Measurements from ENCODE around the gene PROK1.

DNA sequence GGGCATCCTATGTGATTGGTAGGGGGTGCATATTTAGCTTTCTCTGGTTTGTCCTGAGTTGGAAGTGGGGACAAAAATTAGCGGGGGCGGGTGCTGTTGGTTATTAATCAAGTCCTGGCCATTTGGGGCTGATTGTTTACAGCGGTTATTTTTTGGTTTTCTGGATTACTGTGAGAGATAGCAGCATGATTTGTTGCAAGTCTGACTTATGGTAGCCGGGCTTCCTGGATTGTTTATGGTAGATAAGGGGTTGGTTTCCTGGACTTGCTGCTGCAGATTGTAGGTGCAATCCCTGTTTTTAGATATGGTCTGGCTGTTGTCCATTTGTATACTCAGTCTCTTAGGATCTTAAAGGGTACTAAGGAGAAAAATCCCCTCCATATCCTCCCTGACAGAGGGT is 12.1 kb upstream of the PROK1 start:
- TF ChIP-seq GATA3 (IDR thresholded peaks at IDR 0.05; ENCODE audit: low read depth, low read length) (no peak), GATA2 (IDR thresholded peaks at IDR 0.05; ENCODE audit: low read depth, low read length) (no peak)

Data from SH-SY5Y (cell line).